KBM-7 (cell line): ENCODE measurements around the gene RACK1.
"Not testable (repeated sequence)": the region's sequence is repeated elsewhere in the genome, so short reads cannot be mapped to it uniquely, and the experiment has no call there.

Experiments
- DNase-seq: peaks from one replicate; pipeline ENCODE4 v3.0.0-alpha.2; 2015
- in situ Hi-C: fragments of 300-500 bp; cut with MboI; formaldehyde crosslinking; loops from 2 replicates; pipeline ENCODE4 v1.14.3; 2020; ENCODE audit warnings: low sequenced_read_pairs, low pct_unique_long_range_greater_than_20kb, mixed read lengths

Gene RACK1

DNA sequence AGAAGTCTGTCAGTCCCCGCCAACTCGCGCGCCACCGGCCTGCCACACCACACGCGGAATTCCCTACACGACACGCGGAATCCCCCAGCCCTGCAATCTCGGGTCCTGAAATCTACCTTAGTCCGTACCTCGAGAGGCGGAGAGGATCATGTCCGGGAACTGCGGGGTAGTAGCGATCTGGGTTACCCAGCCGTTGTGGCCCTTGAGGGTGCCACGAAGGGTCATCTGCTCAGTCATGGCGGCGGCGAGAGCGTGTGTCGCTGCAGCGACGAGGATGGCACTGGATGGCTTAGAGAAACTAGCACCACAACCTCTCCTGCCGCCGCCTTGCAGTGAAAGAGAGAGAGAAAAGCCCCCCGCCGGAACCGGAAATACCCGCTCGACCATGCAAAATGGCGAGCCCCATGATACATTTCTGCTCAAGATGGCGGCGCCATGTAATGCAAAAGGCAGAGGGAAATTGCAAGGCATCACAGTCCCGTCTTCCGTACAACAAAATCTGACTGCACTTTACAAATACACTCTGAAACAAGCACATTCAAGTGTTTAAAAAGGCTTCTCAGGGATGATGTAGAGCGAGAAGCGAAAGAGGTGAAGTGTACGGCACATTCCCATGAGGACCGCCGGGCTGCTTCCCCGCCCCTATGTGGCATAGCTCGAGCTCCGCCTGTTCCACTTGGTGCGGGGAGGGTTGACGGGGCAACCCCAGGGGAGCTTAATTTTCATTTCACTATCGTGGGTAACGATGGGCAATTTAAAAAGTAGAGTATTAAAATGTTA lies at the start of gene RACK1:
Gene RACK1 (minus strand): TSS at position 343 of the 780 bp plus-strand sequence. CDS start 106 bp downstream, at position 237.
- peak; percentile 94 for DNase-seq
- in situ Hi-C loops = no loop called here

DNA sequence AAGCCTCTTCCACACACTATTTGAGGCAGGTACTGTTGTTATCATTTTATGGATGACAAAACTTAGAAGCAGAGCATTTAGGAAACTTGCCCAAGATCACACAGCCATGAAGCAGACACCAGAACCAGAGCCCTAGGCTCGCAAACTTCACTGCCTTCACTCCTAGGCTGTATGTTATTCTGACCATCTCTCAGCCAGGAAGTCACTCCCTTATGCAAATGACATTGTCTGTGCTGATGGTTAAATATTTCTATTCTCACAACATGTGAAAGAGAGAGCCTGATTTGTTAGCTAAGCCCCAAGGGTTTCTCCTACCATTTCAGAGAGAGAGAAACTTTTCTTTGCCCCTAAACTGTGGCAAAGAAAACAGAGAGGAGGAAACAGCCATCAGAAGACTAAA lies 43.6 kb upstream of the RACK1 start:
- in situ Hi-C loops, DNase-seq: not testable (repeated sequence)

DNA sequence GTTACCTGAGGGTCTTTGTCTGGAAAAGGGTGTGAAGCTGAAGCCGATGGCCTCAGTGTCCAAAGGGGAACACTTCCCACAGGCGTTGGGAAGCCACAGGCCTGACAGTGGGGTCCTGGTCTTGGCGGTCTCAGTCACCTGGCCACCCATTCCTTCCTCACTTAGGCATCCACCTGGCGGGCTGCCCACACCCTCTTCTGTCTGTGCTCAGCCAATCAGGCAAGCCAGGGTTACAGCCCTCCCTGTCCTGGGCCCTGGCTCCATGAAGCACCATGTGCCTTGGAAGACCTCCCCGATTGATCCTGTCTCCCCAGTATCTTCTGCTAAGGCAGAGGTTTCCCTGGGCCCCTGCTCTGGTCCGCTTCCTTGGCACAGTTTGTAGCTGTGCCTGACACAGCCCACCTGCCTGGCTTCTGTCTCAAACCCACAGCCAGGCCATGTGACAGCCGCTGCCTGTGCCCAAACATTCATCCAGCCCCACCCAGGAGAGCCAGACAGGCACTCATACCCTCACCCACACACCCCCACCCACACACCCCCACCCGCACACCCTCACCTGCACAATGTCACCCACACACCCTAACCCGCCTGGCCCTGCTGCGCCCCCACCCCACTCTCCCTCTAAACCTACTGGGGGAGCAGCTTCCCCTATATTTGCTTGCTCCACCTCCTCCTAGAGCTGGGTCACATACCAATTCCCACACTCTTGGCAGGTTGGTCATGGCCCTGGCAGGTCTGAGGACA lies 42.4 kb upstream of the RACK1 start:
- in situ Hi-C loops, DNase-seq: not testable (repeated sequence)

DNA sequence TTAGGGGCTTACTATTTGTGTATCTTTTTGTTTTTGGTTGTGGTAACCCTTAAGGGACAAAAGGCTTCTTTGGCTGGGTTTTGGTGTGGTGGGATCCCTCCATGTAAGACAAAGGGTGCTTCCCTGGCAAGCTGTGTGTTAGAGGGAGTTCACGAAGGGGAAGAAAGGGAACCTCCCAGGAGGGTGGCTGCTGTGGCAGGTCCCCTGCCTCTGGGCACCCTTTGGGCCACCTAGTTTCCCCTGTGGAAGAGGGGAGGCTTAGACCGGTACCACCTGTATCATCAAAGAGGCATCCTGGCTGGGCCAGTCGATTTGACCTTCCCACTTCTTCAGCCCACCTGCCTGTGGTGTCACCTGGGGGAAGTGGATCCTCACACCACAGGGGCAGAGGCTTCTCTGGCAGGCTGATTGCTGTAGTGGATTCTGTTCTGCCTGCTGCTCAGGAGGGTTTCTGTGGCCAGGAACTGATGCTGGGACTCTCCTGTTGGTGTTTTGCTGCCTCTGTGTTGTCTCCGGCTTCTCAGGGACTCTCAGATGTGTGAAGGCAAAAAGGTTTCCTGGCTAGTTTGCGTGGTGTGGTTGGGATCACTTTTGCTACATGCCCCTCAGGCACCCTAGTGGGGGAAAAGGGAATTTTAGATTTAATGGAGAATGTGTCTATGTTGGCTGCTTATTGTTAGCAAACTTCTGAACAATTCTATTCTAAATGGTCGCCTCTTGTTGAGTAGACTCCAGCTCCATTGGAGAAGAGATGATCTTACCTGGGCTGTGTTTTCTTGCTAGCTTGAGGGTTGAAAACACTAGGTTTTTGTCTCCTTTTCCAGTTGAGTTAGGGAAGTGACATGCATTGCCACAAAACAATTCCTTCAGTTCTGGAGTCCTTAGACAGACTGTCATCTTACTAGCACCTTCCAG lies 40.4 kb upstream of the RACK1 start:
- in situ Hi-C loops, DNase-seq: not testable (repeated sequence)

DNA sequence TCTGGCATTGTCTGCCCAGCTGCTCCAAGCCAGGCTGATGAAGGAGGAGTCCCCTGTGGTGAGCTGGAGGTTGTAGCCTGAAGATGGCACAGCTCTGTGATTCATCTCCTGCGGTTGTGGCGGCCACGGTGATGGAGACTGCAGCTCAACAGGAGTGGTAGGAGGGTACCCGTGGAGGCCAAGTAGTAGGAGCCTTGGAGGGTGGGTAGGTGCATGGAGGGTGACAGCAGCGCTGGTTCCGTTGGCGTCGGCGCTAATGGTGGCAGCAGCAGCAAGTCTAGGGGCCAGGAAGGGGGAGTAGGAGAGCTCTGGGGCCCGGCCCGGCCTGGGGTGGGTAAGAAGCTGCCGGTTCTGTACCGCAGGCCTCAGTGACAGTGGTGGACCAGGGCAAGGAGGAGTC lies 39.6 kb upstream of the RACK1 start:
- in situ Hi-C loops = no loop called here

DNA sequence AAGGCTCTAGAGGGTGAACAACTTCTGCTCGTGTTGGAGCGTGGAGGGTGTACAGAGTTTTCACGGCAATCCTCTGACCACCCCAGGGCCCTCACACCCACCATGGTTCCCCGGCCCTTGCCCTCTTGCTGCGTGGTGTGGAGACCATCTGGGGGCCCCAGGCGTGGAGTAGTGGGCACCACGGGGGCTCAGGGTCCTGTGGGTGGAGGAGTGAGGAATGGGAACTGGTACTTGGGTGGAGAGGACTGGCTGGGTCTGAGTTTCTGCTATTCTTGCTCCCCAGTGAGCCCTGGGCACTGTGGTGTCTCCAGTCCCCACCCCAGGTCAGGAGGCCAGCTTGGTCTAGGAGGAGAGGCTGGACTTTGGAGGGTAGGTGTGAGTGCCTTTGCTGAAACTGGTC lies 39.2 kb upstream of the RACK1 start:
- in situ Hi-C loops = no loop called here
- no peak for DNase-seq

More for the DNA sequence above, 39.6 kb upstream of the RACK1 start:
- DNase-seq = no peak

DNA sequence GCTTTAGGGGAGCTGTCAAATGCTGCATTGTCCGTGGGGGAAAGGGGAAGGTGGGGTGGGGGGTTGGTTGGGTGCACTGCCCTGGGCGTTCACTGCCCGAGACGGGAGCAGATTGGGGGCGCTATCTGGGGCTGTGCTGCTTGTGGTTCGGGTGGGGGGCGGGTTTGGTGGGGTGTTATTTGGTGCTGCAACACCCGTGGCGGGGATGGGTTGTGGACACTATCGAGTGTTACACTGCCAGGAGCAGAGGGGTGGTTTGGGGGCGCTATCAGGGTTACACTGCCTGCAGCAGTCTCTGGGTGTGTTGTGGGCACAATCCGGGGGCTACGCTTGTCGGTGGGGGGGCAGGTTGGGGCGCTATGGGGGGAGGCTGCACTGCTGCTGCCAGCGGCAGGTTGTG lies 38.7 kb upstream of the RACK1 start:
- in situ Hi-C loops, DNase-seq: not testable (repeated sequence)

DNA sequence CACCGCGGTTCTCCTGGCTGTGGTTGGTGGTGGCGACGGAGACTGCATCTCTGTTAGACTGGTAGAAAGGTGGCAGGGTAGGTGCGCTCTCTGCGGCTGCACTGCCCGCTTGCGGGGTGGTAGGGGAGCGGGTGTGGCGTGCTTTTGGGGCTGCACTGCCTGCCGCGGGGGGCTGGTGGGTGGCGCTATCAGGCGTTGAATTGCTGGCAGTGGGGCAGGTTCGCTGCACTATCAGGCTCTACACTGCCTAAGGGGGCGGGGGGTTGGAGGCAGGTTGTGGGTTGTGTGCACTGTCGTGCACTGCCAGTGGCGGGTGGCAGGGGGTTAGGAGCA lies 38.2 kb upstream of the RACK1 start:
- DNase-seq = no peak
- in situ Hi-C loops = no loop called here

DNA sequence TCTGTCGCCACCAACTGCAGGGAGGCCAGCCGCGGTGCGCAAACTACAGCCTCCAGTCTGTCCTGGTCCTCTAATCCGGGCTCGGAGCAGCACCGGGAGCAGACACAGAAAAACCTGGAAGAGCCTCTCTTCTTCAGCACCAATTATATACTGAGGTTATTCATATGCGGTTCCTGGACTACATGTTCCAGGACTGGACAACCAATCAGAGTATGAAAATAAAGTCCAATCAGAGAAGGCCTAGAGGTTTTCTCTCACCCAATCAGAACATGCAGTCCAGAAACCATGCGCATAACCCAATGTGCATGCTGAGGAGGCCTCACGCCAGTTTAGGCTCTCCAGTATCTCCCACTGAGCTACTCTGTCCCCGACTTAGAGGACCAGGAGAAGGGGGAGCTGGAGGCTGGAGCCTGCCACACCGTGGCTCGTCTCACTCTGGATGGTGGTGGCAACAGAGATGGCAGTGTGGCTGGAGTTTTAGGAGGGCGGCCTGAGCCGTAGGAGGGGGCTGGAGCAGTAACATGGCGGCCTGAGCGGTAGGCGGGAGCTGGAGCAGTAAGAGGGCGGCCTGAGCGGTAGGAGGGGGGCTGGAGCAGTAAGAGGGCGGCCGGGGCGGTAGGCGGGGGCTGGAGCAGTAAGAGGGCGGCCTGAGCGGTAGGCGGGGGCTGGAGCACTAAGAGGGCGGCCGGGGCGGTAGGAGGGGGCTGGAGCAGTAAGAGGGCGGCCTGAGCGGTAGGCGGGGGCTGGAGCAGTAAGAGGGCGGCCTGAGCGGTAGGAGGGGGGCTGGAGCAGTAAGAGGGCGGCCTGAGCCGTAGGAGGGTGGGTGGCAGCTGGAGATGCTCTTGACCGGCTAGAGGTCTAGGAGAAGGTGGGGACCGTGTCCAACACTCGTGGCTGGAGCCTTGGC lies 37.6 kb upstream of the RACK1 start:
- in situ Hi-C loops = no loop called here
- no peak for DNase-seq

DNA sequence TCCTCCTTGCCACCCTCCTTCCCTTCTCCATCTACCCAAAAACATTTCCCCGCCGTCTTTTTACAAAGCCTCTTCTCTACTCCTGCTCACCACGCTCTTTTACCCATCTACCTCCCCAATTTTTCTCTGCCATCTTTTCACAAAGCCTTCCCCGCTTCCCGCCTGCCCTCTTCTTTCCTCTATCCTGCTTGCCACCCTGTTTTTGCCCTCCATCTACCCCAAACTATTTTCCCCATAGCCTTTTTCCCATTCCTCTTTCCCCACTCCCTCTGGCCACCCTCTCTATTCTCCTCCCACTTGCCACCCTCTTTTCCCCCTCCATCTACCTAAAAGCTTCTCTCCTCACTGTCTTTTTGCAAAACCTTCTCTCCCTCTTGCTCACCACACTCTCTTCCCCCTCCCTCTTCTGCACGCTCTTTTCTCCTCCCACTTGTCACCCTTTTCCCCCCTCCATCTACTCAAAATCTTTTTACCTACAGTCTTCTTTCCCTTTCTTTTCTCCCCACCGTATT lies 36.6 kb upstream of the RACK1 start:
- in situ Hi-C loops = no loop called here
- no peak for DNase-seq

DNA sequence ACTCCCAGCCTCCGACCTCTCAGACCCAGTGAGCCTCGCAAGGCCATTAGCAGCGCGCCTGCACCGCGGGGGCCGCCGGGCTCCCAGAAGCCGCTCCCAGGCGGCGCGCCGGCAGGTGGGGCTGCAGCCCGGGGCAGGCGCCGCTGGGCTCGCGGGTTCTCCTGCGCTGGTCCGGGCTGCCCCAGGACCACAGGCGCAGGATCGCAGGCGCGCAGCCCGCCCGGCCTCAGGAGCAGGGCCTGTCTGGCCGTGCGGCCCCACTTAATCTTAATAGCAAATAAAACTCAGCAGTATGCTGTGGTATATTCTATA lies 29.7 kb upstream of the RACK1 start:
- DNase-seq, in situ Hi-C loops: not testable (repeated sequence)

DNA sequence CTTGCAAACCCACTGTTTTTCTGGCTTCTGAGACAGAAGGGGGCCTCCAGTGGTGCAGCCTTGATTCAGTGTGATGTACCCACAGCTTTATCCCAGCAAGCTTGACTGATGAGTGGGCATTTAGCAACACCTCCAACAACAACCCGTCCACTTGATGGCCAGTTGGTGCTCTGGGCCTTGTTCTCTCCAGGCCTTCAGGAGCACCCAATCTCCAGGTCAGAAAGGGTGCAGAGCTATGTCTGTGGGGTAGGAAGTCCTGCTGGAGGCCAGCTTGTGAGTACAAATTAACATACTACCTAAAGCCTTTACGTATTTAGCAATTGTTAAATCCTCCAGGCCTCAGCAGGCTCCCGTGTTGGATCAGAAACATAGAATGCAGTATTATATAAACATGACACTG lies 27.4 kb upstream of the RACK1 start:
- DNase-seq = no peak
- in situ Hi-C loops = no loop called here

DNA sequence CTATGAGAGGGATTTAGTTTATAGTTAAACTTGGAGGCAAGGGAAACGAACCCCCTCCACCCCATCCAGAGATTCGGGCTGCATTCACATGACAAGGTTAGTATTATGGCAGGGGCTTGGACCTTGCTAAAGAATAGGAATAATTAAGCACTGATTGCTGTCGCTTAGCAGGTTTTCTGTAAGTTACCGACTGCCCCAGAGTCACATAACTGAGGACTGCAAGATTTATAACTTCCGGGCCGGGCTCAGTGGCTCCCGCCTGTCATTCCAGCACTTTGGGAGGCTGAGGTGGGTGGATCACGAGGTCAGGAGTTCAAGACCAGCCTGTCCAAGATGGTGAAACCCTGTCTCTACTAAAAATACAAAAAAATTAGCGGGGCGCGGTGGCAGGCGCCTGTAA lies 24.2 kb upstream of the RACK1 start:
- DNase-seq, in situ Hi-C loops: not testable (repeated sequence)

DNA sequence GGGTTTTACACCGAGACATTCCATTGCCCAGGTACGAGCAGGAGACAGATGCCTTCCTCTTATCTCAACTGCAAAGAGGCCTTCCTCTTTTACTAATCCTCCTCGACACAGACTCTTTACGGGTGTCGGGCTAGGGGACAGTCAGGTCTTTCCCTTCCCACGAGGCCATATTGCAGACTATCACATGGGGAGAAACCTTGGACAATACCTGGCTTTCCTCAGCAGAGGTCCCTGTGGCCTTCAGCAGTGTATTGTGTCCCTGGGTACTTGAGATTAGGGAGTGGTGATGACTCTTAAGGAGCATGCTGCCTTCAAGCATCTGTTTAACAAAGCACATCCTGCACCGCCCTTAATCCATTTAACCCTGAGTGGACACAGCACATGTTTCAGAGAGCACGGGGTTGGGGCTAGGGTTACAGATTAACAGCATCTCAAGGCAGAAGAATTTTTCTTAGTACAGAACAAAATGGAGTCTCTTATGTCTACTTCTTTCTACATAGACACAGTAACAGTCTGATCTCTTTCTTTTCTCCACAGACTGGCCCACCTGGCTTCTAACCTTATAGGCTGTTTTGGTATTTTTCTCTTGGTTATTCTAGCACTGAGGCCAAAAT lies 23.7 kb upstream of the RACK1 start:
- DNase-seq, in situ Hi-C loops: not testable (repeated sequence)

DNA sequence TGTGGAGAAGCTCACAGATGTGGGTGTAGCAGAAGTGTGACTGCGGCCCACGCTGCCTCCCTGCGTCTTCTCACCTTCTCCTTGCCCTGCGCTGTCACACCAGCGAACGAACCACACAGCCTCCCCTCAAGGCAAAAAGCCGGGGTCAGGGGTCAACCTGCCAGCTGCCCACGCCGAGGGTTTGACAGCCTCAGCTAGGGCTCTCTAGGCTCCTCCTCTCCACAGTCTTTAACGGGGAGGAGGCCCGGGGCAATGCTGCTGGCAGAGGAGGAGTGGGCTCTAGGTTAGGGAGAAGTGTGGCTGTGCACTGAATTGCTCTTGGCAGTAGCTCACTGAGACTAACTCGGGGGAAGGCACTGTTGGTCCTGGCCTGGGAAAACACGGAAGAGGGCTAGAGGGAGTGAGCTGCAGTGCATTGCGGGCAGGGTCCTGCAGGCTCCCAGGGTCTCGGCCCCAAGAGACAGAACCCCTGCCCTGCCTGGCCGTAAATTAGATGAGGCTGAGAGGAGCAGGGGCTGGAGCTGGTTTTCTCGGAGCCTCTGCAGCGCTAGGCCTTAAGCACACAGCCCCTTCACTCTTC lies 21.5 kb upstream of the RACK1 start:
- in situ Hi-C loops = no loop called here
- no peak for DNase-seq

DNA sequence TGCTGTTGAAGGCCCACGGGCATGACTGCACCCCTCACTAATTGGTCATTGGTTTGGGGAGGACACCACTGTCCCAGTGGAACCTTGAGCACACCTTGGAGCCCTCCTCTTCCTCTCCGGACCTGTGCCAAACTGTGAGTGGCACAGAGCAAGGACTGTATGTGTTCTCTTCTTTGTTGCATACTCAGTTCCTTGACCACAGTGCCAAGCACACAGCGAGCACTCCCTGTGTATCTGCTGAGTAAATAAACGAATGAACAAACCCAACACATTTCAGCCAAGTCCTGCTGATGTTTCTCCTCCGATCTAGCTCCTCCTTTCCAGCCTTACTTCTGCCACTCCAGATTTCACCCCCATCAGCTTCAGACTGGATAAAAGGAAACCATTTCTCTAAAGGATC lies 19.9 kb upstream of the RACK1 start:
- in situ Hi-C loops = no loop called here
- DNase-seq = no peak

DNA sequence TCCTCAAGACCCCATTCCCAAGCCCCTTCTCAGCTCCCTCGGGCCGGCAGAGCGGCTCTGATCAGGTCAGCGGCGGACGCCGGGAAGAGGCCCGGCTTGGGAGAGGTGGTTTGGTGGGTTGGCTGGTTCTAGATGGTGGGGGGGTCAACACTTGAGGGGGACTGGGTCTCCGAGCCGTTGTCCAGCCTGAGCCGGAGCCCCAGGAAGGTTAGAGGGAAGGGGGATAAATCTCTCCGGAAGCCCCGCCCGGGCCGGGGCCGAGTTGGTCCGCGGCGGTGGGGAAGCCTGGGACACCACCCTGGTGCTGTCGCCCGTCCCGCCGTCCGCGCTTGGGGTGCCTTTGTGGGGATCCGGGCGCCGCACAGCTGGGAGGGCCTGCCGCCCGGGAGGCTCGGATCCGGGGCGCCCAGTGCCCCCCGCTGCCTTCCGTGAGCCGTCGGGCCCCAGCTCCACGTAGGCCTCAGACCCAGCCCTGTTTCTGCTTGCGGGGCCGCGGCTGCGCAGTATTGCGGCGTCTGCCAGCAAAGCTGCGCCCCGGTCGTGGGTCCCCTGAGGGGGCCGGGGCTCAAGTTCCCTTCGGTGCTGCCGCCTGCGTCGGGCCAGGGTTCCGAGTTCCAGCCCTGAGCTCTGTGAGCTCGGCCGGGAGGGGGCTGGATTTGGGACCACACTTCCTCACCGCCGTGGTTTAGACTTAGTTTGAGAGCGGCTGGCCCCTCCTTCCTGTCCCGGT lies 17.8 kb upstream of the RACK1 start:
- in situ Hi-C loops = no loop called here
- no peak for DNase-seq
